SKM-1 (cell line): ENCODE data around the gene GINS1.
A peak's percentile ranks its signal among the peaks of the same experiment; 100 is the strongest.
"Not testable (repeated sequence)": the region's sequence is repeated elsewhere in the genome, so short reads cannot be mapped to it uniquely, and the experiment has no call there.

ENCODE experiments used
- DNase-seq: peaks from one replicate; lab custom pipeline; 2025; ENCODE audit not compliant: unreplicated experiment; lab: John Stamatoyannopoulos, UW

Gene GINS1

GRCh38 chr20:25389858-25390537 is 17.5 kb upstream of the GINS1 start:
- no peak for DNase-seq

GRCh38 chr20:25390538-25391528 is 16.6 kb upstream of the GINS1 start, which contains the start of gene ABHD12:
Gene ABHD12, minus strand, starts transcription at chr20:25390835. Its CDS starts 132 bp downstream, at chr20:25390703.
- DNase-seq = peak; percentile 93

- no peak for DNase-seq
Measured at GRCh38 chr20:25394276-25394675, 13.2 kb upstream of the GINS1 start.

- no peak for DNase-seq
Measured at GRCh38 chr20:25394996-25395395, 12.5 kb upstream of the GINS1 start.

- no peak for DNase-seq
Measured at GRCh38 chr20:25397096-25397495, 10.4 kb upstream of the GINS1 start.

DNA sequence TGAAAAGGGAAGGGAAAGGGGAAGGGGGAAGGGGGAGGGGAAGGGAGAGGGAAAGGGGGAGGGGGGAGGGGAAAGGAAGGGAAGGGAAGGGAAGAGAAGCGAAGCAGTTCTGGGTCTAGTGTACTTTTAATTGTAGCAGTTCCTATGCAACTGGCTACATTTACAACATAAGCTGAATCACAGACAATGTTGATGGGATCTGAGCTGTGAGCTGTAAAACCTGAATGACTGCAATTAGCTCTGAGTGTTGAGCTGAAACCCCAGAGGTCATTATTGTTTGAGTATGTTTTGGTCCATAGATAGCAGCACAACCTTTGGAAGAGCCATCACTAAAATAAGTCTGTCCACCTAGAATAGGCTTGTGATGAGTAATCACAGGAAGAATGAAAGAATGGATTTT is 9.7 kb upstream of the GINS1 start:
- no peak for DNase-seq

- no peak for DNase-seq
Measured at GRCh38 chr20:25398376-25399036, 9.0 kb upstream of the GINS1 start.

GRCh38 chr20:25399037-25399430 is 8.4 kb upstream of the GINS1 start:
- DNase-seq = peak; percentile 34

DNA sequence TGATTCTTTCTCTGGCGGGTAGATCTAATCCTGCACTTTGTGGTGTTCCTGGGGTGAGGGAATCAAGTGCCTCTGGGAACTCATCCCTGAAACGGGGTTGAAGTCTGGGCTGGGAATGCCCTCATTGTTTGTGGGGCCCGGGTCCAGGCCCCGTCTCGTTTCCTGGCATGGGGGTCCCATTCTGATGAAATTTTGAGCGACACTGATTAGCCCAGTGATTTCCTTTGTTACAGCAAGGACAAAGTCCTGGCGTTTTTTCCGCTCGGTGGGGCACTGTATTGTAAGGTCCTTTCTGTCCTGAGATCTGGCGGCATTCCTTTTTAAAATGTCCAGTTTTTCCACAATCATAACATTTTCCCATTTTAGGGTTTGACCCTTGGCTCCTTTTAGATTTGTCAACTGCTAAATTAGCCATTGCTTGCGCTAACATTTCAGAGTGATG is 7.2 kb upstream of the GINS1 start:
- DNase-seq = not testable (repeated sequence)

DNA sequence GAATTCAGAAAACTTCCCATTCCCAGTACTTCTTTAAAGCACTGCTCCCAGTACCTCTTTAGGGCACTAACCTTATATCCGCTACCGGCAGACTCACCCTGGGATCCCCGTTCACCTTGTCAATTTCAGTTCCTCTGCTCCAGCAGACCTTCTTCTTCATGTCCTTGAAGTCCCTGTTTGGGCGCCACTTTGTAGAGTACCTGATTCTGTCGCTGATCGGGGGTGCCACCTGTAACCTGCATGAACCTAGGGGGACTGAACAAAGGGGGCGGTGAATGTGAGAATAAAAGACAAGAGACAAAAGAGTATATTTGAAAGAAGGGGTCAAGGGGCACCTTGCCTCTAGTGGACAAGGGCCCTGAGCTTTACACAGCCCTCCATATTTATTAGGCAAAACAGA is 4.9 kb upstream of the GINS1 start:
- DNase-seq = no peak

DNA sequence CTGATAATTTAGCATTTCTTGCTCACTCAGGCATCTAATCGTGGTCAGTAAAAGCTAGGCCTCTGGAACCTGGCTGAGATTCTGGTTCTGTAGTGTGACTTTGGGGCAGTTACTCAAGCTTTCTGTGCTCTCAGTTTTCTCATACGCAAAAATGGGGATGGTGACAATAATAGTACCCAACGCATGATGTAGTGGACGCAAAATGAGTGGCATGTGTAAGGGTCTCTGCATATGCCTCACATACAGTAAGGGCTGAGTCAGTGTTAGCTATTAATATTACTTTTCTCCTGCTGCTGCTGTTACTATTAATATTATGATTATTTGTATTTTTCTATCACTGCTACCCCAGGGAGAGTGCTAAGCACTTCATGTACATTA is 686 bp downstream of the GINS1 start:
- DNase-seq = no peak

DNA sequence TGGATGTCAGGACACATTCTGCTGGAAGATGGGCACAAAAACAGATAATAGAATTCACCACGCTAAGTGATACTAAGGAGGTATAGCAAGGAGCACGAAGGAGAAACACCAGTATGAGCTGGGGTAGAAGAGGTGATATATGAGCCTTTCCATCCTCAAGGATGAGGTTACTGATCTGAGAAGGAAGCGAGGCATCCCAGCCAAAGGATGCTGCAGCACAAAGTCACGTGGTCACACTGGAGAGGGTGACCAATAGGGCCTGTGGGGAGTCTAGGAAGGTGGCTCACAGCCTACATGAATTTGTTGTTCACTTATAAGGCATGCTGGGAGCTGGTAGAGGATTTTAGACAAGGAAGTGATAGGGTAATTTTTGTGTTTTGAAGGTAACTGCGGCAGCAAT is 1.4 kb downstream of the GINS1 start:
- no peak for DNase-seq

- DNase-seq = no peak
Measured at GRCh38 chr20:25418776-25419175, 11.3 kb downstream of the GINS1 start.

DNA sequence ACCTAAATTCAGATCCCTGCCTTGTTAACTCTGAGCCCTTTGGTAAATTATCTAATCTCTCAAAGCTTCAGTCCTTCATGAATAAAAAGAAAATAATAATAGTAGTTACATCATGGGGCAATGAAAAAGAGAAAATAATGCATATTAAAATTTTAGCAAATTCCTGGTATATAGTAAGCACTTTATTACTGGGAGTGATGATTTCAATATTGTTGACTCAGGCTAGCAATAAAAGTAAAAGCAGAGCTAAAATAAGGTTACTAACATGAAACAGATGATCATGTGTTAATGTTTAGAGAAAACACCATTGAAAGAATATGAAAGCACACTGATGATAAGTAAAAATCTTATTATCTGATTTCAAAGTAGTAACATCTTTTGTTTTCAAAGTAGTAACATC is 13.6 kb downstream of the GINS1 start:
- no peak for DNase-seq

- no peak for DNase-seq
Measured at GRCh38 chr20:25422032-25422431, 14.6 kb downstream of the GINS1 start.

DNA sequence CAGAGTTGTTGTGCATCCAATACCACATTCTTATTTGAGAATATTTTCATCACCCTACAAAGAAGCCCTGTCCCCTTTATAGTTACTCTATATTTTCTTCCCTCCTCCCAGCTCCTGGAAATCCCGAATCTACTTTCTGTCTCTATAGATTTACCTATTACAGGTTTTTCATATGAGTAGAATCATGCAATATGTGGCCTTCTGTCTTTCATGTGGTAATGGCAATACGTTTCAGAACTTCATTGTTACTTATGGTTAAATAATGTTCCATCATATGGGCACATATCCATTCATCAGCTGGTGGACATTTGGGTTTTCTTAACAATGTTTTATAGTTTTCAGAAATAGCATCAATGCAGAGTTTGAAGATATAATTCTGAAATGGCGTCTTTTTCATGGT is 17.1 kb downstream of the GINS1 start:
- DNase-seq = no peak

GRCh38 chr20:25437153-25437581 is 29.7 kb downstream of the GINS1 start:
- DNase-seq = no peak

DNA sequence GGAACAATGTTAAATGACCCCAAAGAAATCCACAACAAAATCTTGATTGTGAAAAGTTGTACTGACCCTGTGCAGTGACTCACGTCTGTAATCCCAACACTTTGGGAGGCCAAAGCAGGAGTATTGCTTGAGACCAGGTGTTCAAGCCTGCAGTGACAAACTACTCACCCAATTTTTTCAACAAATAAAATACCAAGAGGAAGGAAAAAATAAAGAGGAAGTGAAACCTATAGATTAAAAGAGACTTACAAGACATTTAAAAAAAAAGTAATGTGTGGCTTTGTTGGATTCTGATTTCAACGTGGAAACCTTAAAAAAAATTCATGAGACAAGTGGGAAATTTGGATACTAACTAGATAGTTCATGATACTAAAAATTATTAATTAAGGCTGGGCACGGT is 31.9 kb downstream of the GINS1 start:
- DNase-seq = no peak

- no peak for DNase-seq
Measured at GRCh38 chr20:25444556-25444955, 37.1 kb downstream of the GINS1 start.

- DNase-seq = no peak
Measured at GRCh38 chr20:25447671-25448070, 40.2 kb downstream of the GINS1 start.

DNA sequence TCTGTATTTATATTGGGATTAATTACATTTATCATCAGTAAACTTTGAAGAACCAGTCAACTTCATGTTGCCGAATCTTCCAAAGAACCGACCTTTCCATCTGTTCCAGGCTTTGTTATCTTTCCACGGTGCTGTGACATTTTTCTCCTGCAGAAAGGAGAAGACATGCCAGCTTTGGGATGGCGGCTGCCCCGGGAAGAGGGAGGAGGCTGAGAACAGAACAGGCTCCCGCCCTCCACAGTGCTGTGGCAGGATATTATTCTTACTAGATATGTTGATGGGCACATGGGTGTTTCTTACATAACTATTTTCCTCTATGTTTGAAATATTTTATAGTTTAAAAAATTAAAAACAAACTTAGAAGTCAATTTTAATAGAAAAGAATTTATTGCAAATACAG is 44.9 kb downstream of the GINS1 start:
- DNase-seq = no peak
